IMR-90 (cell line): ENCODE measurements around the gene BCAS3. TPM values are rescaled to one million over a fixed set of nuclear protein-coding genes. Genes with fewer than 3 reads are reported as not detected.

Experiments
- ATAC-seq: fragments of 200-7000 bp; cut with Tn5 transposase; 2 replicates; pipeline ENCODE4 v1.9.1; 2020; ENCODE audit warnings: low read depth, mild to moderate bottlenecking, moderate library complexity
- BruUV-seq: library from RNA; stranded (reverse); fragments of 400-500 nt; replicated peaks from 2 replicates; lab custom pipeline; 2021; lab: Mats Ljungman, UMichigan
- CTCF ChIA-PET: fragments of 300-600 bp; formaldehyde crosslinking; extraction: SDS; loops from one replicate; lab custom pipeline; 2021; ENCODE audit warnings: antibody characterized with exemption; lab: Yijun Ruan, JAX
- POLR2A ChIA-PET: fragments of 300-600 bp; sonication (Branson Sonifier 250); formaldehyde crosslinking; loops from one replicate; lab custom pipeline; 2022; ENCODE audit warnings: antibody characterized with exemption; ENCODE audit not compliant: unreplicated experiment; lab: Charles Lee
- DNase-seq: peaks from one replicate; pipeline ENCODE4 v3.0.0; 2013
- H2AFZ ChIP-seq: replicated peaks from 2 replicates; pipeline ENCODE3; 2013; ENCODE audit warnings: low read length, mild to moderate bottlenecking; ENCODE audit not compliant: poor library complexity
- H2AK5ac ChIP-seq: 2 replicates; pipeline ENCODE4 v1.6.1; 2013; ENCODE audit warnings: low read depth, low read length, inconsistent platforms
- H2AK9ac ChIP-seq: replicated peaks from 2 replicates; pipeline ENCODE3; 2013; ENCODE audit warnings: mild to moderate bottlenecking, low read depth, low read length, moderate library complexity; ENCODE audit not compliant: poor library complexity
- H2BK120ac ChIP-seq: 2 replicates; pipeline ENCODE4 v1.6.1; 2013; ENCODE audit warnings: low read depth, low read length, inconsistent platforms
- H2BK15ac ChIP-seq: 3 replicates; pipeline ENCODE4 v1.6.1; 2013; ENCODE audit warnings: low read depth, low read length, inconsistent platforms
- H2BK20ac ChIP-seq: 2 replicates; pipeline ENCODE4 v1.6.1; 2013; ENCODE audit warnings: low read depth, mild to moderate bottlenecking, inconsistent platforms, low read length, moderate library complexity
- H2BK5ac ChIP-seq: 2 replicates; pipeline ENCODE4 v1.6.1; 2013; ENCODE audit warnings: mild to moderate bottlenecking, low read depth, low read length, inconsistent platforms; ENCODE audit not compliant: poor library complexity, severe bottlenecking
- H3K14ac ChIP-seq: replicated peaks from 2 replicates; pipeline ENCODE4 v1.6.1; 2013; ENCODE audit warnings: low read depth, low read length, inconsistent platforms
- H3K18ac ChIP-seq: 2 replicates; pipeline ENCODE4 v1.6.1; 2013; ENCODE audit warnings: low read depth, low read length, control low read depth
- H3K23ac ChIP-seq: 2 replicates; pipeline ENCODE4 v1.6.1; 2013; ENCODE audit warnings: low read depth, low read length, inconsistent platforms
- H3K27ac ChIP-seq: 2 replicates; pipeline ENCODE4 v1.5.1; 2013; ENCODE audit warnings: mild to moderate bottlenecking, control low read depth, low read length; ENCODE audit not compliant: insufficient read depth
- H3K27me3 ChIP-seq: 2 replicates; pipeline ENCODE4 v1.6.1; 2013; ENCODE audit warnings: low read length; ENCODE audit not compliant: control insufficient read depth, insufficient read depth
- H3K36me3 ChIP-seq: 2 replicates; pipeline ENCODE4 v1.6.1; 2013; ENCODE audit warnings: low read length, mixed read lengths; ENCODE audit not compliant: control insufficient read depth, insufficient read depth
- H3K4ac ChIP-seq: 2 replicates; pipeline ENCODE4 v1.6.1; 2013; ENCODE audit warnings: low read depth, low read length, inconsistent platforms
- H3K4me1 ChIP-seq: 2 replicates; pipeline ENCODE4 v1.6.1; 2013; ENCODE audit warnings: low read length, mixed read lengths; ENCODE audit not compliant: control insufficient read depth, insufficient read depth
- H3K4me2 ChIP-seq: 2 replicates; pipeline ENCODE4 v1.6.1; 2013; ENCODE audit warnings: low read depth, mild to moderate bottlenecking, control low read depth, low read length, moderate library complexity
- H3K4me3 ChIP-seq: 2 replicates; pipeline ENCODE4 v1.5.1; 2013; ENCODE audit warnings: low read depth, mild to moderate bottlenecking, control low read depth, low read length, moderate library complexity; ENCODE audit not compliant: insufficient read depth
- H3K56ac ChIP-seq: 2 replicates; pipeline ENCODE4 v1.6.1; 2013; ENCODE audit warnings: low read length, inconsistent platforms; ENCODE audit not compliant: insufficient read depth; ENCODE audit errors: extremely low read depth
- H3K79me1 ChIP-seq, 2 experiments: 2 replicates each; pipeline ENCODE4 v1.6.1; 2013; ENCODE audit warnings: low read length in 2 of 2, inconsistent platforms in 1 of 2, low read depth in 1 of 2
- H3K9ac ChIP-seq: 2 replicates; pipeline ENCODE4 v1.6.1; 2013; ENCODE audit warnings: low read depth, low read length, control low read depth
- H3K9me1 ChIP-seq: 2 replicates; pipeline ENCODE4 v1.6.1; 2013; ENCODE audit warnings: low read length, inconsistent platforms; ENCODE audit not compliant: insufficient read depth
- H3K9me3 ChIP-seq: 2 replicates; pipeline ENCODE4 v1.6.1; 2013; ENCODE audit warnings: low read length; ENCODE audit not compliant: control insufficient read depth, insufficient read depth
- H4K20me1 ChIP-seq: 2 replicates; pipeline ENCODE4 v1.6.1; 2013; ENCODE audit warnings: low read length, inconsistent platforms; ENCODE audit not compliant: insufficient read depth
- H4K5ac ChIP-seq: 2 replicates; pipeline ENCODE4 v1.6.1; 2013; ENCODE audit warnings: mild to moderate bottlenecking, low read depth, low read length, control low read depth
- H4K8ac ChIP-seq, 2 experiments: 2 replicates each; pipeline ENCODE4 v1.6.1; 2013; ENCODE audit warnings: low read depth in 2 of 2, low read length in 2 of 2, control low read depth in 1 of 2, inconsistent platforms in 1 of 2
- H4K91ac ChIP-seq: 2 replicates; pipeline ENCODE4 v1.6.1; 2013; ENCODE audit warnings: low read depth, low read length, inconsistent platforms; ENCODE audit not compliant: insufficient read depth
- BHLHE40 ChIP-seq: fragments of 150-350 bp; IDR thresholded peaks from 2 replicates; pipeline ENCODE4 v1.6.1; 2016; ENCODE audit warnings: mild to moderate bottlenecking, low read depth, low read length
- CEBPB ChIP-seq: IDR thresholded peaks from 2 replicates; pipeline ENCODE4 v1.6.1; 2012; ENCODE audit warnings: low read depth, low read length, improper control_type of control experiment
- MAFK ChIP-seq: IDR thresholded peaks from 2 replicates; pipeline ENCODE4 v1.6.1; 2012; ENCODE audit warnings: low read depth, low read length, improper control_type of control experiment
- SMC3 ChIP-seq: fragments of 150-350 bp; IDR thresholded peaks from 2 replicates; pipeline ENCODE4 v1.6.1; 2016; ENCODE audit warnings: low read depth, mild to moderate bottlenecking, antibody characterized with exemption, low read length, moderate library complexity
- WGBS, 2 experiments: methylation state at CpG; one replicate each; pipeline versions ENCODE4 v1.1.5 to v1.1.7; 2013; ENCODE audit warnings: missing lambda C conversion rate in 2 of 2; ENCODE audit not compliant: insufficient read length in 1 of 2; ENCODE audit errors: extremely low coverage in 2 of 2; 5-methylcytosine and 5-hydroxymethylcytosine counted together
- dilution Hi-C: fragments of 300-500 bp; cut with HindIII; formaldehyde crosslinking; loops from one replicate; pipeline ENCODE4 v1.14.3; 2018; ENCODE audit warnings: low sequenced_read_pairs; ENCODE audit not compliant: unreplicated experiment
- in situ Hi-C: fragments of 300-500 bp; cut with MboI; formaldehyde crosslinking; loops from 3 replicates; pipeline ENCODE4 v1.14.3; 2019; ENCODE audit warnings: low sequenced_read_pairs, inconsistent platforms, mixed read lengths
- intact Hi-C: fragments of 100-400 bp; cut with micrococcal nuclease; formaldehyde crosslinking; loops from 2 replicates; pipeline ENCODE4 v1.10.0; 2022
- polyA plus RNA-seq, 3 experiments: library from polyadenylated mRNA; depleted of rRNA; stranded (reverse); fragments of >200 nt; gene quantifications; 2 replicates each; pipeline ENCODE4 v1.2.3, GENCODE V29; 2012; ENCODE audit warnings: low replicate concordance in 1 of 3
- total RNA-seq: library from RNA; depleted of rRNA; stranded (reverse); fragments of >200 nt; gene quantifications from 2 replicates; pipeline ENCODE4 v1.2.3, GENCODE V29; 2012

The BCAS3 gene
- total and polyA plus RNA-seq, 2 of the 4 experiments (the other 2 are of a cell fraction), result 6.3 to 27.1 TPM

GRCh38 chr17:60803059-60803458, 125.4 kb downstream of the BCAS3 start:
- no peak for TF ChIP-seq CEBPB
- no peak for TF ChIP-seq BHLHE40
- no peak for TF ChIP-seq SMC3
- TF ChIP-seq MAFK, result no peak
- ChIA-PET CTCF (no interaction called here), POLR2A (no interaction called here)
- H3K36me3 ChIP-seq, result no peaks in the 10 kb centered on the region
- no peaks in the 10 kb centered on the region for H3K9me3 ChIP-seq
- no peak overlapping the region for H2AK5ac ChIP-seq
- H3K4me2 ChIP-seq, result no peak overlapping the region
- no peak overlapping the region for H2BK5ac ChIP-seq
- no peaks in the 10 kb centered on the region for H3K27me3 ChIP-seq
- in situ Hi-C loops, result no loop called here
- ATAC-seq (no peak), DNase-seq (no peak)
- no peak overlapping the region for H4K91ac ChIP-seq
- BruUV-seq, result no TSS peak
- no peak overlapping the region for H2BK20ac ChIP-seq
- H3K9me1 ChIP-seq, result no peaks in the 10 kb centered on the region
- WGBS, 2 experiments, result no CpG with 5 or more reads among the region's 6 CpGs
- H3K56ac ChIP-seq, result no peak overlapping the region
- no peak overlapping the region for H3K14ac ChIP-seq
- H4K8ac ChIP-seq, result no peak overlapping the region
- no peak overlapping the region for H3K4me3 ChIP-seq
- no peak overlapping the region for H4K5ac ChIP-seq
- no peak overlapping the region for H3K23ac ChIP-seq
- no peak overlapping the region for H3K4ac ChIP-seq
- no peak overlapping the region for H3K18ac ChIP-seq
- intact Hi-C loops, result no loop called here
- H3K27ac ChIP-seq, result no peak overlapping the region
- H4K20me1 ChIP-seq, result no peaks in the 10 kb centered on the region
- H2AFZ ChIP-seq, result no peak overlapping the region
- H3K9ac ChIP-seq, result no peak overlapping the region
- dilution Hi-C loops, result no loop called here
- no peak overlapping the region for H2AK9ac ChIP-seq
- 0 out of 2 replicates have a peak, but pooled peaks cover 2% of the 10 kb centered on the region for H3K4me1 ChIP-seq
- no peak overlapping the region for H2BK15ac ChIP-seq
- H3K79me1 ChIP-seq, result no peaks in the 10 kb centered on the region
- no peak overlapping the region for H2BK120ac ChIP-seq
